Ovary (tissue), 3 donors: ENCODE measurements around the gene ME2.

Experiments
- CTCF ChIP-seq, 3 donors: fragments of 450-650 bp in 2 of 3; fragments of 200-600 bp in 1 of 3; IDR thresholded peaks; one replicate each; pipeline versions ENCODE4 v1.5.1 to v1.8.0; 2016 to 2022; ENCODE audit warnings: antibody characterized with exemption in 3 of 3, mild to moderate bottlenecking in 1 of 3
- EP300 ChIP-seq: sonication (generic); formaldehyde crosslinking; IDR thresholded peaks from one replicate; pipeline ENCODE4 v1.6.1; 2017; ENCODE audit warnings: antibody characterized with exemption
- POLR2A ChIP-seq: fragments of 450-650 bp; IDR thresholded peaks from one replicate; pipeline ENCODE4 v1.6.1; 2017; ENCODE audit warnings: antibody characterized with exemption, mild to moderate bottlenecking, moderate library complexity
- donor health status: DM: no; HTN: no; CAD: no.

GRCh38 chr18:50869150-50869549 lies 9.8 kb upstream of the ME2 start:
- TF ChIP-seq POLR2A (no peak), CTCF (IDR thresholded peaks at IDR 0.05) (no peak), EP300 (no peak)
